Measurements from ENCODE around the gene PCOLCE2. TPM values are rescaled to one million over a fixed set of nuclear protein-coding genes. Genes with fewer than 3 reads are reported as not detected.

The PCOLCE2 gene
- total and polyA plus RNA-seq, 2 of the 8 experiments (the other 6 are each of a cell fraction or from before 2014, with no cell fraction given) = 11.1 to 12.6 TPM

DNA sequence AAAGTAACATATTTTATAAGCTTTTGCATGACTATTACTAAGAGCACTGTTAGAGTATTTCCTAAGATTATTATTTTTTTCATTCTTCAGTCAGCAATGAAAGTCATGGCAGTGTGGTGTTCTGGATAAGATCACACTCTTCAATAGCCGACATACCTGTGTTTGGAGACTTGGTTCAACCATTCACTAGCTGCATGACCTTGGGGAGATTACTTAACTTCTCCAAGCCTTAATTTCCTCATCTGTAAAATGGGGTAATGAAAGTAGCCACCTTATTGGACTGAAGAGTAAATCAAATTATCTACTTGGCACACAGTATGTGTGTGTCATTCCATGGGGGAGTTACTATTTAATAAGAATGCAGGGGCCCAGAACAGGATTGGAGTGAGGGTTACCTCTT, 24.5 kb upstream of the PCOLCE2 start (continued):
- no peak for TF ChIP-seq BACH1 (IDR thresholded peaks at IDR 0.05; ENCODE audit: low read length)
- TF ChIP-seq YY1 (IDR thresholded peaks at IDR 0.05; ENCODE audit: low read depth, low read length) = no peak
- TF ChIP-seq, protein P1, sequence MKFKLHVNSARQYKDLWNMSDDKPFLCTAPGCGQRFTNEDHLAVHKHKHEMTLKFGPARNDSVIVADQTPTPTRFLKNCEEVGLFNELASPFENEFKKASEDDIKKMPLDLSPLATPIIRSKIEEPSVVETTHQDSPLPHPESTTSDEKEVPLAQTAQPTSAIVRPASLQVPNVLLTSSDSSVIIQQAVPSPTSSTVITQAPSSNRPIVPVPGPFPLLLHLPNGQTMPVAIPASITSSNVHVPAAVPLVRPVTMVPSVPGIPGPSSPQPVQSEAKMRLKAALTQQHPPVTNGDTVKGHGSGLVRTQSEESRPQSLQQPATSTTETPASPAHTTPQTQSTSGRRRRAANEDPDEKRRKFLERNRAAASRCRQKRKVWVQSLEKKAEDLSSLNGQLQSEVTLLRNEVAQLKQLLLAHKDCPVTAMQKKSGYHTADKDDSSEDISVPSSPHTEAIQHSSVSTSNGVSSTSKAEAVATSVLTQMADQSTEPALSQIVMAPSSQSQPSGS (IDR thresholded peaks at IDR 0.05; ENCODE audit: low read length) = no peak

Measured in H1 (cell line).